ENCODE measurements around the gene ALOX12.

The ALOX12 gene

DNA sequence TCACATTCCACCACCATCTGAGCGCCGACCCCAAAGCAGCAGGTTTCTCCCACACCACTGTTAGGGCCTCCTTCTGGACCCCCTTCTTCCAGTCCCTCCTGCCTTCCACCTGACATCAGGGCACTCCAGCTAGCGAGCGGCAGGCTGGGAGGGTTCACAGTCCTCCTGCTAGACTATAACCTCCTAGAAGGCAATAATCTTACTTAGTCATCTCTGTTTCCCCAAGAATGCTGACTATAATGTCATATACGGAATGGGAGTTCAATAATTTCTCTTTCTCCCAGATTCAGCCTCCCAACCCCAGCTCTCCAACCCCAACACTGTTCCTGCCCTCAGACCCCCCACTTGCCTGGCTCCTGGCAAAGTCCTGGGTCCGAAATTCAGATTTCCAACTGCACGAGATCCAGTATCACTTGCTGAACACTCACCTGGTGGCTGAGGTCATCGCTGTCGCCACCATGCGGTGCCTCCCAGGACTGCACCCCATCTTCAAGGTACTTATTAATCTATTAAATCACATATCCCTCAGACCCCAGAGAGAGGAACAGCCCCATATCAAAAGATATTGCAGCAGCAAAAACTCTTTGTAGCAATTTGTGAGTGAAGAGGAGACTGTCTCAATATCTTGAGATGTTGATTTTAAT, 5.6 kb downstream of the ALOX12 start:
- no peak for DNase-seq (ENCODE audit: low spot score)

DNA sequence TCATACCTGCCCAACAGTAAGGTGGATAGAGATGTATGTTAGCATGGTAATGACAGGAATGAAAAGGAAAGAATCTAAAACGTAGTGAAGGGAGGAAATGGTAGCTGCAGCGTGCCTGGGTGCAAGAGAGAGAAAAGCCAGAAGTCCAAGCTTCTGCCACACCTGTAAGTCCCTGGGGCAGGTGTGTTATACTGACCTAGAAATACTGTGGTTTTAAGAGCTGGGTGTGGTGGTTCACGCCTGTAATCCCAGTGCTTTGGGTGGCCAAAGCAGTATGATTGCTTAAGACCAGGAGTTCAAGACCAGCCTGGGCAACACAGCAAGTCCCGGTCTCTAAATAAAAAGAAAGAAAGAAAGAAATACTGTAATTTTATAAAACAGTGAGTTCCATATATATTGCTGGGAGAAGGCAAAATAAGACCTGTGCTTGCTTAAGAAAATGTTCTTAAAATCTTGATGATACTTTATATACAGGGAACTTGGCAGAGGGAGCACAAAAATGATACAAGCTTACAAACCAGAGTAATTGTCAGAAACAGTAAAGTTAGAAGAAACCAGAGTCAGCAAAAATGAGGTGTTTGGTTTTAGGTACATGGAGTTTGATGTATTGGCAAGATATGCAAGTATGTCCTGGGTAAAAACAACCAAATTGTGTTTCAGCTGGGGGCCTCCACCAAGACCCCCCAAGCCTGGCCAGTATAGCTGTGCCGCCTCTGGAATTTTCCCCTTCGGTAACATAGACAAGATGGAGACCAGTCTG, 6.6 kb downstream of the ALOX12 start:
- no peak for DNase-seq (ENCODE audit: low spot score)

DNA sequence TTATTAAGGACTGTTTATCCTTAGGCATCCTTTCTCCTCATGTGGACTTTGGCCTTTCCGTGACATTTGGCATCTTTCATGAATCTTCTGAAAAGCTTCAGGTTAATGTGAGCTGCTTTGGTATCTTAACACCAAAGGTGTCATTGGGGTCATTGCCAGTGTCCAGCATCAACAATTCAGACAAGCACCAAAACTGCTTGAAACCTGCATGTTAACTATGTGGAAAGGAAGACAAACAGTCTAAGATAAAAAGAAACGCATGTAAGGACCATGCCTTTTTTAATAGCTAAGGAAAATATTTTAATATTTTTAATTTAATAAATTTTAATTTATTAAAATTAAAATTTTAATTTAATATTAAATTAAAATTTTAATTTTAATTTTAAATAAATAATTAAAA, 7.9 kb downstream of the ALOX12 start:
- no peak for DNase-seq (ENCODE audit: low spot score)

DNA sequence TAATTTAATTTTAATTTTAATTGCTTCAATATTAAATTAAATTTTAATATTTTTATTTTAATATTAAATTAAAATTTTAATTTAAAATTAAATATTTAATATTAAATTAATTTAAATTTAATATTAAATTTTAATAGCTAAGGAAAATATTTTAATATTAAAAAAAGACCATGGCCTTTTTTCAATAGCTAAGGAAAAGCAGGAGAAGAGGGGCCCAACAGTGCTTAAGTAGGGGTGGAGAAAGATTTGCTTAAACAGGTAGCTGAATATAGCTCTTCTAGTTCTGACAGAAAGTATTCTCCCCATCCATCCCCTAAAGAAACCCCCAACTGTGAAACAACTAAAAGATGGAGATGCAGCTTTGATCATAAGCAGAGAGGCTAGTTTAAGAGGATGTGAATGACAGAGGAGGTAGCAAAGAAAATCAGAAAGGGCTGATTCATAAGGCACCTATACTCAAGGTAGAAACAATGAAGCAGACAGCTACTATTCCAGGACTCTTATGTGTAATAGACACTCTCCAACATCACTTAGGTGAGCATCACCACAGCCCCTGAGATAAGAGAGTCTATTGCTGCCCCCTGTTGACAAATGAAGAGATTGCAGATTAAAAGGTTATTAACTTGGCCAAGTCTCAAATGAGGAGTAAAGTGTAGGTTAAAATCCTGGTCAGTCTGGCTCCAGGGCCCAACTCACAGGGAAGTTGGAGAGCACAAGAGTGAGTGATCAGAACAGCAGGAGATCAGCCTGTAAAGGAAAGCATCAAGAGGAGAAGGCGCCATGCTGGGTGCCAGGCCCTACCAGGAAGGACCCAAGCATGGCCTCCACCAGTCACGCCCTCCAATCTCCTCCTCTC, 8.8 kb downstream of the ALOX12 start:
- DNase-seq (ENCODE audit: low spot score) = no peak

DNA sequence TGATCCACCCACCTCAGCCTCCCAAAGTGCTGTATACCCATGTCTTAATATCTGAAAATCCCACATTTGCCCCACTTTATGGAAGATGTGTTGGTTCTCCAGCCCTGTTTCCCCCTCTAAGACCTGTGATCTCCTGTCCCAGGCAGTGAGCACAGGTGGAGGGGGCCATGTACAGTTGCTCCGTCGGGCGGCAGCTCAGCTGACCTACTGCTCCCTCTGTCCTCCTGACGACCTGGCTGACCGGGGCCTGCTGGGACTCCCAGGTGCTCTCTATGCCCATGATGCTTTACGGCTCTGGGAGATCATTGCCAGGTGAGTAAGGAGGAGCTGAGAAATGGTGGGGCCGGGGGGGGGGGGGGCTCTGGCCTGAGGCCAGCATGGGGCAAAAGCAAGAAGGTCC, 9.9 kb downstream of the ALOX12 start:
- DNase-seq (ENCODE audit: low spot score) = no peak

DNA sequence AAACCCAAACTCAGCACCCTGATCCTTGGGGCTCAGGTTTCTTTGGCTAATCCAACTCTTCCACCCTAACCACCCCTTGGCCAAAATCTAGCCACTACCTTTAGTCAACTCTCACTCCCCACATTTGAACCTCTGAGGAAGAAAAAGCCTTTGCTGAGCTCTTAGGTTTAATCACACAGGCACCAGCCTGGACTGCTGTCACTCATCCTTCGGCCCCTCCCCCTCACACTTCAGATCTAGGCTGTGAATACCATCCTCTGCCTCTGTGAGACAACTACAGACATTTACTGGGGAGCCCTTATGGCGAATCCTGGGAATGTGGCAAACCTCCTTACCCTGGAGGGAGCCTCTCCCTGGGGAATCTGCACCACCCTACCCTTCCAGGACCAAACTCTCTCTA, 11.3 kb downstream of the ALOX12 start:
- DNase-seq (ENCODE audit: low spot score) = no peak

DNA sequence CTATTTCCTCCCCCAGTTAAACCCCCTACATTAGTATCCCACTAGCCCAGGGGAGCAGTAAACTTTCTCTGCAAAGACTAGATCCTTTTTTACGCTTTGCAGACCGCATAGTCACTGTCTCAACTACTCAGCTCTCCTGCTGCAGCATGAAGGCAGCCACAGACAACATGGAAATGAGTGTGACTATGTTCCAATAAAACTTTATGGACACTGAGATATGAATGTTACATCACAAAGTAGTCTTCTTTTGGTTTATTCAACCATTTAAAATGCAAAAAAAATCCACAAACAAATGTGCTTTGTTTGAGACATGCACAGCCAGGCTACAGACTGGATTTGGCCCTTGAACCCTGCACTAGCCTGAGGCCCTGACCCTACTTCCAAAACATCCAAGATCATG, 14.7 kb downstream of the ALOX12 start:
- no peak for DNase-seq (ENCODE audit: low spot score)

DNA sequence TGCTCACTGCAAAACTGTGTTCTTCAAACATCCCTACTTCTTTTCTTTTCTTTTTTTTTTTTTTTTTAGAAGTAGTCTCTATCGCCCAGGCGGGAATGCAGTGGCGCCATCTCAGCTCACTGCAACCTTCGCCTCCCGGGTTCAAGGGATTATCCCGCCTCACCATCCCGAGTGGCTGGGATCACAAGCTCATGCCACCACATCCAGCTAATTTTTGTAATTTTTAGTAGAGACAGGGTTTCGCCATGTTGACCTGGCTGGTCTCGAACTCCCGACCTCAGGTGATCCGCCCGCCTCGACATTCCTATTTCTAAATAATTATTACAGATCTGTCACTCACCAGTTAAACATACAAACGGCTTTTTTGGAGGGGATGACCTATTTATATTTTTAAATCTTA, 15.6 kb downstream of the ALOX12 start:
- DNase-seq (ENCODE audit: low spot score) = no peak

DNA sequence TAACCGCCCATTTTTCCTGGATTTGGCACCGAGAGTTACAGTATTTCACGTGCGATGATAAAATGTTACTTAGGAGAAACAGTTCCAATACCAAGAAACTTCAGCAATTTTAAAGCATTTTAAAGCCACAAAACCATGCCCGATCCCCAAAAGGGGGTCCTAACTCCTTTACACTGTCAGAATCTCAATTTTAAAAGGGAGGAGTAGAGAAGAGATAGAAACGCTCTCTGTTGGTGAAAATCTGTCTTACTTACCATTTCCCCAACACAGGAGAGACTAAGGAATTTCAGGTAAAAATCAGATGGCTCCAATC, 16.0 kb downstream of the ALOX12 start:
- no peak for DNase-seq (ENCODE audit: low spot score)

DNA sequence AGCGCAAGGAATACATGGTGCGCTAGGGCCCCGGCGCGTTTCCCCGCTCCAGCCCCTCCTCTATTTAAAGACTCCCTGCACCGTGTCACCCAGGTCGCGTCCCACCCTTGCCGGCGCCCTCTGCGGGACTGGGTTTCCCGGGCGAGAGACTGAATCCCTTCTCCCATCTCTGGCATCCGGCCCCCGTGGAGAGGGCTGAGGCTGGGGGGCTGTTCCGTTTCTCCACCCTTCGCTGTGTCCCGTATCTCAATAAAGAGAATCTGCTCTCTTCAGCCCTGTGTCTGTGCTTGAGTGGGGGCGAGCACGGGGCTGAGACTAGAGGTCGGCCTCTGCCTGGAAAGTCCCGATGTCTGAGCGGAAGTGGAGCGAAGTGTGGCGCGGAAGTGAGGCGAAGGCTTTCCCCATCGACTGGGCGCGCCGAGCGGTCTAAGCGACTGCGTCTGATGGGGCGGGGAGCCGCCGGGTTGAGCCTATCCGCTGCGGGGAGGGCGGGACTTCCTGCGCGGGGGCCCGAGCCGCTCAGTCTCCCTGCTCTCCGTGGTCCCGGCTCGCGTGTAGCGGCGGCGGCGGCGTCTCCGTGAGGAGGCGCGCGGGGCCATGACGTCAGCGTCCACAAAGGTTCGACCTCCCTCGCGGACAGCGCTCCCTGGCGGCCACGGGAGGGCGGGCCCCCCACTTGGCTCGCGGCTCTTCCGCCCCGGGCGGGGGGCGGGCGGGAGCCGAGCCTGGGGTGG, 18.6 kb downstream of the ALOX12 start:
- peak; percentile 96 for DNase-seq (ENCODE audit: low spot score)

DNA sequence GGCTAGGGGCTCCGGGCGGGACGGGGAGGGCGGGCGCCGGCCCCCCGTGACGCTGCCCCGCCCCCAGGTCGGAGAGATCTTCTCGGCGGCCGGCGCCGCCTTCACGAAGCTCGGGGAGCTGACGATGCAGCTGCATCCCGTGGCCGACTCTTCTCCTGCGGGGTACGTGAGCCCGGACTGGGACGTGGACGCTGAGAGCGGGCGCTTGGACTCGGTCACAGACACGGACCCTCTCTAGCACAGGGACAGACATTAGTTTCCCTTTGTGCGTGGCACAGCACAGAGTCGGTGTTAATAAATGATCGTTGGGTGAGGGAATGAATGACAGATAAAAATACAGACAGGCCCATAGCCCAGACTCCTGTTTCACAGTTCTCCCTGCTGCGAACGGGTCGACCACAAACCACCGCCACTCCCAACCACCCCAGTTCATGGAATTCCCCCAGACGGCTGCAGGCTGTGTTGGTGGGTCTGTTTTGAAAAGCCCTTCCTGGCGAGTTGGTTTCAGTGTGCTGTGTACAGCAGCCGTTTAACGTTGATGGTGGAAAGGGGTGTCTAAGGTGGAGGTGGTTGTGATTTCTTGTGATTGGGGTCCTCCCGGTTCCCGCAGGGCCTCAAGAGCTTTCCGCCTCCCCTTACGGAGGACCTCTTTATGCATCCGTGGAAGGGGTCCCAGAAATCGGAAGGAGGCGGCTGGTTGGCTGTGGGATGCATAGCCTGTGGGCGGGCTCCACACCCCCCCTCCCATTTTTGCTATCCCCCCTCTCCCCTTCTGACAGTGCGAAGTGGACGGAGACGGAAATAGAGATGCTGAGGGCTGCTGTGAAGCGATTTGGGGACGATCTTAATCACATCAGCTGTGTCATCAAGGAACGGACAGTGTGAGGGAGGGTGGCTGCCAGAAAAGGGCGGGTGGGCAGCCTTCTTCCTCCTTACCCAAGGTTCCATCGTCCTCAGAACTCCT, 19.4 kb downstream of the ALOX12 start:
- no peak for DNase-seq (ENCODE audit: low spot score)

DNA sequence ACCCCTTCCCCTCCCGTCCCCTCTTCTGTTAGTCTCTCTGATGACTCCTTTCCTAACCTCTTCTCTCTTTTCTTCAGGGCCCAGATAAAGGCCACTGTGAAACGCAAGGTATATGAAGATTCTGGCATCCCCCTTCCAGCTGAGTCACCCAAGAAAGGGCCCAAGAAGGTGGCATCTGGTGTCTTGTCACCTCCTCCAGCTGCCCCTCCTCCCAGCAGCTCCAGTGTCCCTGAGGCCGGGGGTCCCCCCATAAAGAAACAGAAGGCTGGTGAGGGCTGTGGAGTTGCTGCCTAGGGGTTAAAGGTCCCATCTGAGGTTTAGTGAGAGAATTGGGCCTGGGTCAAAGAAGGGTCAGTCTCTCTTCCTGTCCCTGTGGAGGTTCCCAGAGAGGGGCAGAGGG, 20.6 kb downstream of the ALOX12 start:
- DNase-seq (ENCODE audit: low spot score) = no peak

DNA sequence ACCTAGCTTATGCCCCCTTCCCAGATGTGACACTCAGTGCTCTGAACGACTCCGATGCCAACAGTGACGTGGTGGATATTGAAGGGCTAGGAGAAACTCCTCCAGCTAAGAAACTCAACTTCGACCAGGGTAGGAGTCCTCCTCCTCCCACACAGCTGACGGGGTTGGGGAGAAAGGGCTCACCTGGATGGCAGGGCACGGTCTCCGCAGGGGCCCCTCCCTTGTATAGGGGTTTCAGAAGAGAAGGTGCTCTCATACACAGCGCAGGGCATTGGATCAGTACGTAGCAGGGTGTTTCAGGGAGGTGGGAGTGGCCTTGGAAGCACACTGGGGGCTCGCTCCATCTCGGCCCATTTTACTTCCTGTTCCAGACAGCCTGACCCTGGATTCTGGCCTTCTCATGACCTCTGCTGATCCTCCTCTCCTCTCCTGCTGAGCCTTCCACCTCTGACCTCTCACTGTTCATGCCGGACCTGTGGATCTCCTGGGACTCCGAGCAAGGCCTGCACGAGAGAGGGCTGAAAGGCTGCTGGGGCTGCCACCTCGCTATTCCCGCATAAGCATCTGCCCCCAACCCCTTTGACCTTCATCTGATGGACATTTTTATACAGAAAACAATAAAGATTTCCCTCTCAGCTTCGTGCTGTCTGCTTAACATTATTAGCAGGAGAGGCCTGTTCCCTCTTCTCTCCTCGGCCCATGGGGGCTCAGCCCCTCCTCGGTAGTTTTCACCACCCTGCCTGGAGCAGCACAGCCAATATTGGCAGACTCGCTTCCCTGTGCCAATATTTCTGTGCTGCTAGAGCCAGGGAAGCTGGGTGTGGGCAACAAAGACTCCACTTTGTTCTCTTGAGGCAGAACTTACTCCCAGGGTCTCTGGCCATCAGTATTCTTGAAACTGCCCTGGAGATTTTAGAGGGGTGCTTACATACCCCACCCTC, 21.3 kb downstream of the ALOX12 start:
- no peak for DNase-seq (ENCODE audit: low spot score)

DNA sequence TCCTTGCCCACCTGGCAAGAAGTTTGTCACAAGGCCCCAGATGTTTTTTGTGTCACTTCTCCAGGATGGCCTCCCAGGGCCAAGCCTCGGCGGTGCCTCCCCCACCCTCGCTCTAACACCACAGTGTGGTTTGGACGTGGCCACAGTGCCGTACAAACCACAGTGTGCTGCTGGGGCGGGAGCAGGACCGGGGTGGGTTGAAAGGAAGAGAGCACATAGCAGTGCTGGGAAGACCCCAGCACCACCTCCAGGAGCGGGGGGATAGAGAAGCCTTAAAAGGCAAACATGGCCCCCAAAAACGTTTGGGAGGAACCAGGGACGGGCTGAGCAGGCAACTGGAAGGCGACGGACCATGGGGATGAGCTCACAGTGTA, 22.0 kb downstream of the ALOX12 start:
- no peak for DNase-seq (ENCODE audit: low spot score)

DNA sequence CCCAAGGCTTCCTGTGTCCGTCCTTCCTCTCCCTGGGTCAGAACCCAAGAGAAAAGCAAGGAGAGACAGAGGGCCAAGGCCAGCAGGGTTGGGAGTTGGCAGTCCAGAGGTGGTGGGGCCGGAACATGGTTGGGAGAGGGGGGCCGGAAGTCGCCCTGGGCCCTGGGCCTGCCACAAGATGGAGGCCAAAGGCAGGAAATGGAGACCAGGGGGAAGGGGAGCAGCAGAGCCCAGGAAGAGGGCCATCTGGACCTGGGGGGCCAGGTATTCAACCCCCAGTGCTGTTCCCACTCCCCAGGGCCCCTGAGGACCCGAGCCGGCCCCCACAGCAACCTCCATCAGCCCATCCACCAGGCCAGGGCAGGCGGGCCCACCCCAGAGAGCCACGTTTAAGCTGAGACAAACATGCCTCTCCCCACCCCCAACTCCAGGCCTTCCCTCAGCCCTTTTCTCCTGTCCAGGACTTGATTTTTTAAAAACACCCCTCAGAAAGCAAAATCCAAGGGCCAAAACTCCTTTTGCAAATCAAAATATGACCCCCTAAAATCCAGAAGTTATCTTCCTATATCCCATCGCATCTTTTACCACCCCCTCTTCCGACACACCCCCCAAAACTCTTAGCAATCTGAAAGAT, 22.6 kb downstream of the ALOX12 start:
- no peak for DNase-seq (ENCODE audit: low spot score)

DNA sequence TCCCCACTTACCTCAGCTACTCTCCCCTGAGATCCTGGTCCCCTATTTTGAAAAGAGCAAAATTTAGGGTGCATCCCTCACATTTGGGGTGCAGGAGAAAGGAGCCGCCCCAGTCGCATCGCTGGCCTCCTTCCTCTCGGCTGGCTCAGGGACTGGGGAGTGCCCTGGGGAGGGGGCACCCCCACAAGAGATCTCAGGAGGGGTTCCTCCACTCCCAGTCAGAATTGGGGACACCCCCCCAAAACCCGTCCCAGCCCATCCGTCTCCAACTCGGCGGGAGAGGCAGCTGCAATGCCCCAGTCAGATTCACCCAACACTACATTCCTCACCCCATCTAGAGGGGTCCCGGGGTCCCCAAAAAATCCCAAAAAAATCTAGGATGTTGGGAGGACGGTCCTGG, 23.5 kb downstream of the ALOX12 start:
- DNase-seq (ENCODE audit: low spot score) = no peak

DNA sequence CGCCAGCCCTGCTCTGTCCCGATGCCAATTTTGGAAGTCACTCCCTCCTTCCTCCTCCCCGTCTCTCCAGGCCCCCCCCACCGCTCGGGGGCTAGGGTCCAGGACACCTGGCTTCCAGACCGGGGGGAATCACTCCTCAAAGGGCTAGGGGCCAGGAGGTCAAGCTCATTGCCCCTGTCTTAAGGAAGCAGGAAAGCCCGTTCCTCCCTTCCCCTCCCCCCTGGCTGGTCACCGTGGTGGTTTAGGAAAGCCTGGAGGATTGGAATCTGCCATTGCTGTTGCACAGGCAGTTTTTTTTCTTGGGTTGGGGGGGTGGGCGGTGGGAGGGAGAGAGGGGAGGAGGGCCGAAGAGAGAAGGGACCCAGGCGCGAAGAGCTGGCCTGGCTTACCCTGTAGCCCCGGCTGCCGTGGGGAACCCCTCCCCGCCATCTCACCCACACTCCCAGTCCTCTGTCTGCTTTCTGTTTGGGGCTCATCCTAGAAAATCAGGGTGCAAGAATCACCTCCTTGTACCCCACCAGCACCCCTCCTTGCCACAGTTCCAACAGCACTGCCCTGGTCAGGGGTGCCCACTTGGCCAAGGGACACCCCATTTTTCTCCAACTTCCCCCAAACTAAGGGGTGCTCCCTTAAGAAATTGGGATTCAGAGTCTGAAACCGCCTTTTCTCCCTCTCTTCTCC, 24.1 kb downstream of the ALOX12 start:
- DNase-seq (ENCODE audit: low spot score) = no peak

DNA sequence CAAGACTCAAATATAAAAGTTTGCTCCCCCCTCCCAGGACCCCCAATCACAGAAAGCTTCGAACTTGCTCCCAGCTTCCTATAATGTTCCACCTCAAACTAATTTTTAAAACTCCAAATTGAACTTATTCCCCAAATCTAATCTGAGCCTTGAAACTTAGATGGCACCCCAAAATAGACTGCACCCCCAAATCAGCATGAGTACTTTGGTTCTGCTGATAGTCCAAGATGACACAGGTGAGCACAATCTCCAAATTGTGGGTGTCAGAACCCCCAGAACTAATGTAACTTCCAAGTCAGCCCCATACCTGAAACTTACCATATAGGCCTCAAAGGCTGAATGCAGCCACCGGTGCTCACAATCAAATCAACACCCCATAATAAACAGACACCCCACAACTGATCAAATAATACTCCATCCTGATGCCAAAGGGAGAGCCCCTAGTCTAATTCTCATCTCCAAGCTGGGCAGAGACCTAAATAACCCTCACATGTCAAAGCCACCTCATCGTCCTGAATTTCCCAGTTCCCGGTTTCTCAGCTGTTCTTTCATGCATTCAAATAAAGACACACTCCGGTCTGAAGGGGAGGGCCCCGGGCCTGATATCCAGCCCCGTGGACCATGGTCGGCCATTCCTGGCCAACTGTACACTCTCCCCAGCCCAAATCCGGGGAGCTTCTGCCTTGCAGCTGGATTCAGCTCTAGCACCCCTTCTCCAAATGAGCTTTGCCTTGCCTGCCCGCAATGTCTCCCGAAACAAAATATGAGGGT, 25.2 kb downstream of the ALOX12 start:
- DNase-seq (ENCODE audit: low spot score) = no peak

All from left forelimb (tissue), 1 donor.